Smooth muscle cell (in vitro differentiated cells): ENCODE data around the gene EFNA3. TPM values are rescaled to one million over a fixed set of nuclear protein-coding genes. Genes with fewer than 3 reads are reported as not detected.

Experiments used
- DNase-seq: peaks from one replicate; lab custom pipeline; 2025; ENCODE audit not compliant: unreplicated experiment; lab: John Stamatoyannopoulos, UW
- H2AFZ ChIP-seq: fragments of 200-600 bp; sonication (generic); 2 replicates; pipeline ENCODE4 v1.6.0; 2016; ENCODE audit warnings: antibody characterized with exemption, low read depth, mild to moderate bottlenecking
- H3F3A ChIP-seq: fragments of 200-600 bp; sonication (generic); 2 replicates; pipeline ENCODE4 v1.6.0; 2017; ENCODE audit warnings: antibody characterized with exemption, low read depth
- H3K27ac ChIP-seq: fragments of 200-600 bp; sonication (generic); 2 replicates; pipeline ENCODE4 v1.5.1; 2016; ENCODE audit warnings: low read depth, mild to moderate bottlenecking
- H3K27me3 ChIP-seq: fragments of 200-600 bp; sonication (generic); 2 replicates; pipeline ENCODE4 v1.6.1; 2016; ENCODE audit warnings: low read depth, mild to moderate bottlenecking
- H3K36me3 ChIP-seq: fragments of 200-600 bp; sonication (generic); 2 replicates; pipeline ENCODE4 v1.5.1; 2016; ENCODE audit warnings: low read depth
- H3K4me1 ChIP-seq: fragments of 200-600 bp; sonication (generic); 2 replicates; pipeline ENCODE4 v1.5.1; 2016; ENCODE audit warnings: low read depth
- H3K4me2 ChIP-seq: fragments of 200-600 bp; sonication (generic); 2 replicates; pipeline ENCODE4 v1.6.0; 2016; ENCODE audit warnings: mild to moderate bottlenecking
- H3K4me3 ChIP-seq: fragments of 200-600 bp; sonication (generic); 2 replicates; pipeline ENCODE4 v1.5.1; 2016; ENCODE audit warnings: mild to moderate bottlenecking
- H3K79me2 ChIP-seq: fragments of 200-600 bp; sonication (generic); 2 replicates; pipeline ENCODE4 v1.6.0; 2016; ENCODE audit warnings: low read depth, mild to moderate bottlenecking
- H3K9ac ChIP-seq: fragments of 200-600 bp; sonication (generic); 2 replicates; pipeline ENCODE4 v1.6.0; 2016; ENCODE audit warnings: low read depth
- H3K9me3 ChIP-seq: fragments of 200-600 bp; sonication (generic); replicated peaks from 2 replicates; pipeline ENCODE4 v1.5.1; 2016; ENCODE audit warnings: low read depth
- H4K20me1 ChIP-seq: fragments of 200-600 bp; sonication (generic); 2 replicates; pipeline ENCODE4 v1.6.0; 2016; ENCODE audit warnings: low read depth
- WGBS: methylation state at CpG from one replicate; pipeline ENCODE4 v1.1.7; 2016; ENCODE audit warnings: low lambda C conversion rate; 5-methylcytosine and 5-hydroxymethylcytosine counted together
- polyA plus RNA-seq: library from polyadenylated mRNA; unstranded; fragments of >200 nt; fragmentation: Nextera tagmentation; extraction: Ambion mirVana; gene quantifications from 2 replicates; pipeline ENCODE4 v1.2.1, GENCODE V29; 2016
- total RNA-seq: library from RNA; depleted of rRNA; stranded (reverse); fragments of >200 nt; gene quantifications from 2 replicates; pipeline ENCODE4 v1.2.3, GENCODE V29; 2014
- TF ChIP-seq, protein P1 (sequence below): fragments of 200-600 bp; sonication (generic); IDR thresholded peaks from 2 replicates; pipeline ENCODE4 v1.5.1; 2017; ENCODE audit warnings: borderline replicate concordance, mild to moderate bottlenecking, antibody characterized with exemption; ENCODE audit not compliant: insufficient read depth, poor library complexity, severe bottlenecking

EFNA3 gene
- total and polyA plus RNA-seq, 2 experiments from 2014 or later = 5.2 to 9.1 TPM

- Histone ChIP-seq H3K4me2 (no peak overlapping the region), H3K27me3 (no peaks in the 10 kb centered on the region), H3K9me3 (no peaks in the 10 kb centered on the region), H3K79me2 (peaks cover 8% of the 10 kb centered on the region), H3K4me1 (peaks cover 22% of the 10 kb centered on the region), H3K4me3 (no peak overlapping the region), H3K36me3 (no peaks in the 10 kb centered on the region), H4K20me1 (no peaks in the 10 kb centered on the region), H2AFZ (no peak overlapping the region), H3K9ac (no peak overlapping the region), H3F3A (peaks cover 7% of the 10 kb centered on the region), H3K27ac (no peak overlapping the region)
- DNase-seq = no peak
- TF ChIP-seq, protein P1, sequence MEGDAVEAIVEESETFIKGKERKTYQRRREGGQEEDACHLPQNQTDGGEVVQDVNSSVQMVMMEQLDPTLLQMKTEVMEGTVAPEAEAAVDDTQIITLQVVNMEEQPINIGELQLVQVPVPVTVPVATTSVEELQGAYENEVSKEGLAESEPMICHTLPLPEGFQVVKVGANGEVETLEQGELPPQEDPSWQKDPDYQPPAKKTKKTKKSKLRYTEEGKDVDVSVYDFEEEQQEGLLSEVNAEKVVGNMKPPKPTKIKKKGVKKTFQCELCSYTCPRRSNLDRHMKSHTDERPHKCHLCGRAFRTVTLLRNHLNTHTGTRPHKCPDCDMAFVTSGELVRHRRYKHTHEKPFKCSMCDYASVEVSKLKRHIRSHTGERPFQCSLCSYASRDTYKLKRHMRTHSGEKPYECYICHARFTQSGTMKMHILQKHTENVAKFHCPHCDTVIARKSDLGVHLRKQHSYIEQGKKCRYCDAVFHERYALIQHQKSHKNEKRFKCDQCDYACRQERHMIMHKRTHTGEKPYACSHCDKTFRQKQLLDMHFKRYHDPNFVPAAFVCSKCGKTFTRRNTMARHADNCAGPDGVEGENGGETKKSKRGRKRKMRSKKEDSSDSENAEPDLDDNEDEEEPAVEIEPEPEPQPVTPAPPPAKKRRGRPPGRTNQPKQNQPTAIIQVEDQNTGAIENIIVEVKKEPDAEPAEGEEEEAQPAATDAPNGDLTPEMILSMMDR = no peak
- WGBS = 81% methylated on average over 2 of the region's 2 CpGs
Observed at GRCh38 chr1:155131856-155132255, 53.2 kb downstream of the EFNA3 start.

DNA sequence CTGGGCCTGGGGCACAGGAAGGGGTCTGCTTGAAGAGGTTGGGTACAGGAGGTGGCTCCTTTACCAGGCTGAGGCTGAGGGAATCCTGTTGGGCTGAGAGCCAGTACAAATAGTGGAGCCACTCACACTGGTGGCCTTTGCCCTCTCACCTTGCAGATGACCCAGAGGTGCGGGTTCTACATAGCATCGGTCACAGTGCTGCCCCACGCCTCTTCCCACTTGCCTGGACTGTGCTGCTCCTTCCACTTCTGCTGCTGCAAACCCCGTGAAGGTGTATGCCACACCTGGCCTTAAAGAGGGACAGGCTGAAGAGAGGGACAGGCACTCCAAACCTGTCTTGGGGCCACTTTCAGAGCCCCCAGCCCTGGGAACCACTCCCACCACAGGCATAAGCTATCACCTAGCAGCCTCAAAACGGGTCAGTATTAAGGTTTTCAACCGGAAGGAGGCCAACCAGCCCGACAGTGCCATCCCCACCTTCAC lies 55.2 kb downstream of the EFNA3 start:
- Histone ChIP-seq H3K9ac (peak overlapping the region; percentile 59), H4K20me1 (no peaks in the 10 kb centered on the region), H3F3A (peaks cover 7% of the 10 kb centered on the region), H3K79me2 (peaks cover 19% of the 10 kb centered on the region), H3K4me1 (peaks cover 12% of the 10 kb centered on the region), H3K4me2 (no peak overlapping the region), H3K27me3 (no peaks in the 10 kb centered on the region), H3K9me3 (no peaks in the 10 kb centered on the region), H3K36me3 (no peaks in the 10 kb centered on the region), H3K27ac (peak overlapping the region; percentile 99), H3K4me3 (no peak overlapping the region), H2AFZ (no peak overlapping the region)
- DNase-seq = no peak
- 92% methylated on average over 7 of the region's 7 CpGs for WGBS
- TF ChIP-seq, protein P1 = no peak

DNA sequence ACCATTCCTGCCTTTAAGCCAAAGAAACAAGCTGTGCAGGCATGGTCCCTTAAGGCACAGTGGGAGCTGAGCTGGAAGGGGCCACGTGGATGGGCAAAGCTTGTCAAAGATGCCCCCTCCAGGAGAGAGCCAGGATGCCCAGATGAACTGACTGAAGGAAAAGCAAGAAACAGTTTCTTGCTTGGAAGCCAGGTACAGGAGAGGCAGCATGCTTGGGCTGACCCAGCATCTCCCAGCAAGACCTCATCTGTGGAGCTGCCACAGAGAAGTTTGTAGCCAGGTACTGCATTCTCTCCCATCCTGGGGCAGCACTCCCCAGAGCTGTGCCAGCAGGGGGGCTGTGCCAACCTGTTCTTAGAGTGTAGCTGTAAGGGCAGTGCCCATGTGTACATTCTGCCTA lies 55.7 kb downstream of the EFNA3 start:
- Histone ChIP-seq H3K79me2 (peaks cover 22% of the 10 kb centered on the region), H3K4me2 (peak overlapping the region; percentile 92), H3K9me3 (no peaks in the 10 kb centered on the region), H4K20me1 (no peaks in the 10 kb centered on the region), H3F3A (peaks cover 7% of the 10 kb centered on the region), H2AFZ (no peak overlapping the region), H3K27me3 (no peaks in the 10 kb centered on the region), H3K4me1 (peaks cover 8% of the 10 kb centered on the region), H3K9ac (peak overlapping the region; percentile 59), H3K27ac (peak overlapping the region; percentile 99), H3K4me3 (peak overlapping the region; percentile 67), H3K36me3 (no peaks in the 10 kb centered on the region)
- no peak for DNase-seq
- TF ChIP-seq, protein P1 = no peak
- WGBS = 68% methylated on average over 1 of the region's 1 CpG

DNA sequence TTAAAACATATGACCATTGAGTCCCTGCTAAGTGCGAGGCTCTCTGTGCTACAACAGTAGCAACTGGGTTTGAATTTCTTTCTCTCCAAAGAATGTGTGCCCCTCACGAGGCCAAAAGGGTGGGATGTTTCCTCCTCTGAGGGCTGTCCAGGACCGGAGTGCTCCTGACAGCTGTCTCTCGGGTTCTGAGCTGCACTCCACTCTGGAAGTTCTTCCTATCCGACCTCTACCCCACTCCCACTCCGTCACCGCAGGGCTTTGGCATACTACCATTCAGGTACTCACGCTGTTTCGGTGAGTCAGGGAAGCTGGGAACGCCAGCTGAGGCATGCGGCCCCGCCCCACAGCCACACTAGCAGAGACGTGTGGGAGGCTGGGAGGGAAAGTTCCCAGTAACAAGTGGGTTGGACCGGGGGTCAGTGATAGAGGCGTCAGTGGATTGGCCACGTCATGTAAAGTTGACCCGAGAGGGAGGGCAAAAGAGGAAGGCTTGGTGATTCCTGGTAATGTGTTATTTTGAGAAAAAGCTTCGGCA lies 56.3 kb downstream of the EFNA3 start:
- TF ChIP-seq, protein P1 = no peak
- H3K4me2 ChIP-seq = peak overlapping the region; percentile 92
- peak; percentile 64 for DNase-seq
- H3K9me3 ChIP-seq = no peaks in the 10 kb centered on the region
- H3K27me3 ChIP-seq = no peaks in the 10 kb centered on the region
- H3K79me2 ChIP-seq = peaks cover 22% of the 10 kb centered on the region
- peak overlapping the region; percentile 69 for H2AFZ ChIP-seq
- no peaks in the 10 kb centered on the region for H3K36me3 ChIP-seq
- H3F3A ChIP-seq = peaks cover 7% of the 10 kb centered on the region
- peak overlapping the region; percentile 67 for H3K4me3 ChIP-seq
- WGBS = 6% methylated on average over 18 of the region's 18 CpGs
- H3K27ac ChIP-seq = peak overlapping the region; percentile 99
- peak overlapping the region; percentile 98 for H3K9ac ChIP-seq
- H4K20me1 ChIP-seq = no peaks in the 10 kb centered on the region
- H3K4me1 ChIP-seq = peaks cover 3% of the 10 kb centered on the region
